GM12891 (cell line): ENCODE data around the gene CCDC77.

ENCODE experiments used
- DNase-seq: peaks from one replicate; pipeline ENCODE4 v3.0.0; 2011; ENCODE audit warnings: low spot score; ENCODE audit not compliant: insufficient read length
- FAIRE-seq: peaks from 2 replicates; lab custom pipeline; 2011; peaks lifted over from hg19 to GRCh38; lab: Jason Lieb, UNC
- PAX5 ChIP-seq: IDR thresholded peaks from 2 replicates; pipeline ENCODE4 v1.6.1; 2011; ENCODE audit warnings: low read length, moderate library complexity, mild to moderate bottlenecking; ENCODE audit not compliant: insufficient read depth, severe bottlenecking
- POLR2A ChIP-seq: IDR thresholded peaks from 2 replicates; pipeline ENCODE4 v1.6.1; 2011; ENCODE audit warnings: low read depth, low read length, control low read depth
- POLR2AphosphoS5 ChIP-seq: IDR thresholded peaks from 2 replicates; pipeline ENCODE4 v1.6.1; 2011; ENCODE audit warnings: low read depth, low read length, control low read depth
- POU2F2 ChIP-seq: IDR thresholded peaks from 2 replicates; pipeline ENCODE4 v1.6.1; 2011; ENCODE audit warnings: low read depth, mild to moderate bottlenecking, control low read depth, low read length, moderate library complexity
- SPI1 ChIP-seq: IDR thresholded peaks from 2 replicates; pipeline ENCODE4 v1.6.1; 2011; ENCODE audit warnings: low read depth, low read length, control low read depth
- TAF1 ChIP-seq: IDR thresholded peaks from 2 replicates; pipeline ENCODE4 v1.6.1; 2011; ENCODE audit warnings: low read depth, low read length, control low read depth

Gene CCDC77

GRCh38 chr12:450438-450837, 49.0 kb downstream of the CCDC77 start:
- DNase-seq (no peak), FAIRE-seq (no peak)
- TF ChIP-seq TAF1 (no peak), PAX5 (no peak), POLR2A (no peak), POU2F2 (no peak), SPI1 (no peak), POLR2AphosphoS5 (no peak)

- DNase-seq = peak; percentile 56
- no peak for FAIRE-seq
- TF ChIP-seq TAF1 (no peak), POU2F2 (no peak), POLR2A (no peak), SPI1 (no peak), POLR2AphosphoS5 (no peak), PAX5 (no peak)
These were observed 51.3 kb downstream of the CCDC77 start for GRCh38 chr12:452667-453210.

- DNase-seq (no peak), FAIRE-seq (no peak)
- TF ChIP-seq POU2F2 (no peak), PAX5 (no peak), TAF1 (no peak), SPI1 (no peak), POLR2AphosphoS5 (no peak), POLR2A (no peak)
These were observed 53.4 kb downstream of the CCDC77 start for GRCh38 chr12:454833-455232.

- TF ChIP-seq PAX5 (no peak), POLR2A (no peak), POLR2AphosphoS5 (no peak), SPI1 (no peak), POU2F2 (no peak), TAF1 (no peak)
- no peak for DNase-seq
- no peak for FAIRE-seq
These were observed 54.4 kb downstream of the CCDC77 start for GRCh38 chr12:455821-456220.

DNA sequence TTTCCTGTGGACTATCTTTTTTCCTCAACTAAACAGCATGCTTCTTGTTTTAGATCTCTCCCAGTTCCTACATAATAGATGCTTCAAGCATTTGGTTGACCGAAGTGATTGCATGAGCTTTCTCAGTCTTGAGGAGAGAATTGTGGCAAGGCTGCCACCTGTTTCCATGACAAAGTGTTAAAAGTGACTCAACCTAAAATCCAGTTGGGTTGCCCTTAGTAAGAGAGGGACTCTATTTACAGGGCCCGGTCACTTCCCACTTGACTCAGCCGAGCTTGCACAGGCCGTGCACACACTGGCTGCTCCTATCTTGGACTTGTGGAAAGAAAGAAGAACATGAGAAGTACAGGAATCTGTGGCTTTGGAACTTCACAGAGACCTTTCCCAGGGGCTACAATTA, 56.2 kb downstream of the CCDC77 start:
- TF ChIP-seq POLR2AphosphoS5 (no peak), SPI1 (no peak), PAX5 (no peak), TAF1 (no peak), POLR2A (no peak), POU2F2 (no peak)
- DNase-seq = no peak
- no peak for FAIRE-seq

- no peak for TF ChIP-seq PAX5
- no peak for TF ChIP-seq POLR2A
- TF ChIP-seq SPI1 = no peak
- TF ChIP-seq POU2F2 = no peak
- no peak for TF ChIP-seq POLR2AphosphoS5
- TF ChIP-seq TAF1 = no peak
- DNase-seq = no peak
- FAIRE-seq = no peak
These were observed 57.6 kb downstream of the CCDC77 start for GRCh38 chr12:459050-459429.

DNA sequence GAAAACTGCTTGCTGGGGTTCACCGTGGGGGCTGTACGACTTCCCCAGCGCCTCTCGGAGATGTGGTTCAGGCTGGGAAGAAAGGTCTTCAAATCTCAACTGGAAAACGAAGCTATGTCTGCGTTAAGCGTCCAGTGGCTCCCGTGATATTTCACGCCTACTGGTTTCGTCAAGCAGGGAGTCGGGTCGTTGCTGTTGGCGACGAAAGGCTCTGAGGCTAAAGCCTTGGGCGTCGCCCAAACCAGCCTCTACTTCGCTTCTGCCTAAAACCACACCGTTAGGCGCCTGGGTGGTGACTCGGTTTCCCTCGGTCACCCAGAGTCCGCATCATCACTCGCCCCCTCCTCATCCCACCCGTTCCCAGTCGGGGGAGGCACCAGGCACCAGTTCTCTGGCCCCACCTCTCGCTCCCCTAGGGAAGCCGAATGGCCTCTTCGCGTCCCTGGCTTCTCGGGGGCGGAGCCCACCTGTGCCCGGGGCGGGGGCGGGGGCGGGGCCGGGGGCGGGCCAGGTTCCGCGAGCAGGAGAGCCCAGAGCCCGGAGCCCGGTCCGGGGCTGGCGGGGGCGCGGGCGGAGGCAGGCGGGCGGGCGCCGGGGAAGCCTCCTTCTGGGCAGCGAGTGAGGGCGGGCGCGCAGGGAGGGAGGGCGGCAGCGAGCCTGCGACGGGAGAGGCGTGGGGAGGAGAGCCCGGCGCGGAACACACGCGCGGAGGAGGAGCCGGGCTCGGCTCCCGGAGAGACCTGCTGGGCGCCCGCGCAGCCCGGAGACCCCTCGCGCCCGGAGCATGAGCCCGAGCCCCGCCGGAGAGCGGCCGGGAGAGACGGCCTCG, 58.2 kb downstream of the CCDC77 start, which contains the start of gene B4GALNT3:
Gene B4GALNT3, plus strand, starts transcription at position 510 of the 829 bp plus-strand sequence. CDS start 438 bp downstream, outside the sequence.
- FAIRE-seq (no peak), DNase-seq (peak; percentile 53)
- TF ChIP-seq POLR2A (no peak), POLR2AphosphoS5 (no peak), POU2F2 (no peak), TAF1 (no peak), PAX5 (no peak)

GRCh38 chr12:460261-461230, 59.1 kb downstream of the CCDC77 start:
- no peak for FAIRE-seq
- TF ChIP-seq POU2F2 = no peak
- TF ChIP-seq POLR2A = no peak
- DNase-seq = peak; percentile 55

DNA sequence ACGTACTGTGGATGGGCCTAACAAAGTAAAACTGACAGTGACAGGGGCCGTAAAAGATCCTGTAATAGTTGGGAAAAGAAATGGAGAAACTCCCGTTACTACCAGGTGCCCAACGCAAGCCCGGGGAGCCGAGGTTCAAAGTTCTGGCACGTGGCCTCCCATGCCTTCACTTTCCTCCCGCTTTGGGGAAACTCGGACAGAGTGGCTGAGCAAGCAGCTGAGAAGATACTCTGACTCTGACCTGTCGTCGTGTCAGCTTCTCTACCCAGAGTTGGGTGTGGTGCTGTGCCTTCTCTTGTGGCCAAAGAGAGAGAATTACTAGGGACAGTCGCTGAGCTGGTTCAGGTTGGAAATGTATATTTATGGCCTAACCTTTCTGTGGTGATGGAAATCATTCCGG, 60.0 kb downstream of the CCDC77 start:
- DNase-seq (no peak), FAIRE-seq (no peak)
- no peak for TF ChIP-seq TAF1
- TF ChIP-seq POU2F2 = no peak
- no peak for TF ChIP-seq PAX5
- no peak for TF ChIP-seq SPI1
- TF ChIP-seq POLR2AphosphoS5 = no peak
- no peak for TF ChIP-seq POLR2A
